ENCODE measurements around the gene YPEL2.

DNA sequence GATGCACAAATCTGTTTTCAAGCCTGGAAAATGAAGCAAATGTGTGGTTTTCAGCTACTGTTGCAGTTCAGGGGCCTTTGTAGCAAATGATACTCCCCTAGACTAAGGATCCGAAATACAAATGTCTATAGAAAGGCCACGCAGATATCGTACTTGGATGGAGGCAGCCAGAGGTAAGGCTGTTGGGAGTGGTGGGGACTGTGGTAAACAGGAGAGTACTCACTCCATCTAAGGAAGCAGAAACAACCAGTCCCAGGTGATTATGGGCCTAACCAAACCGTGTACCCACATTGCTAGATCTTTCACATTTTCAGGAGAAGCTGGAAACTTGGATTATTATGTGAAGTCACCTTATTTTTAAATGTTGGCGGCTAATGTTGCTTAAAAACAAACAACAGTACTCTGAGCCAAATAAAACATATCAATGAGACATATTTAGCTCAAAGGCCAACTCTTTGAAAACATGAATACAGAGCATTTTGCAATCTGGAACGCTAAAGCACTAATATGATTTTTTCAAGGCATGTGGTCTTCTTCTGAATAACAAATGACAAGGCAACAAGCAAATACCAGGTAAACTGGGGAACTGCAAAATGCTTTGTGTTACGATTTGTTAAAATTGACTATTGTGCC, 110.1 kb downstream of the YPEL2 start:
- TF ChIP-seq, protein P1, sequence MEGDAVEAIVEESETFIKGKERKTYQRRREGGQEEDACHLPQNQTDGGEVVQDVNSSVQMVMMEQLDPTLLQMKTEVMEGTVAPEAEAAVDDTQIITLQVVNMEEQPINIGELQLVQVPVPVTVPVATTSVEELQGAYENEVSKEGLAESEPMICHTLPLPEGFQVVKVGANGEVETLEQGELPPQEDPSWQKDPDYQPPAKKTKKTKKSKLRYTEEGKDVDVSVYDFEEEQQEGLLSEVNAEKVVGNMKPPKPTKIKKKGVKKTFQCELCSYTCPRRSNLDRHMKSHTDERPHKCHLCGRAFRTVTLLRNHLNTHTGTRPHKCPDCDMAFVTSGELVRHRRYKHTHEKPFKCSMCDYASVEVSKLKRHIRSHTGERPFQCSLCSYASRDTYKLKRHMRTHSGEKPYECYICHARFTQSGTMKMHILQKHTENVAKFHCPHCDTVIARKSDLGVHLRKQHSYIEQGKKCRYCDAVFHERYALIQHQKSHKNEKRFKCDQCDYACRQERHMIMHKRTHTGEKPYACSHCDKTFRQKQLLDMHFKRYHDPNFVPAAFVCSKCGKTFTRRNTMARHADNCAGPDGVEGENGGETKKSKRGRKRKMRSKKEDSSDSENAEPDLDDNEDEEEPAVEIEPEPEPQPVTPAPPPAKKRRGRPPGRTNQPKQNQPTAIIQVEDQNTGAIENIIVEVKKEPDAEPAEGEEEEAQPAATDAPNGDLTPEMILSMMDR (IDR thresholded peaks at IDR 0.05; ENCODE audit: borderline replicate concordance, extremely low read depth, low read length, poor library complexity, severe bottlenecking), result no peak
- TF ChIP-seq EZH2 (IDR thresholded peaks at IDR 0.05; ENCODE audit: borderline replicate concordance, low read depth, low read length, severe bottlenecking), result no peak

Measured in DND-41 (cell line).